Thyroid gland (tissue), 4 donors: ENCODE results near the gene MTCH1. TPM values are rescaled to one million over a fixed set of nuclear protein-coding genes. Genes with fewer than 3 reads are reported as not detected.

Experiments used
- DNase-seq, 2 donors: peaks; one replicate each; pipeline ENCODE4 v3.0.0-alpha.2; 2019
- H3K27ac ChIP-seq, 3 donors: fragments of 200-600 bp; sonication (generic); 1 replicate in 2 of 3; 2 replicates in 1 of 3; pipeline ENCODE4 v1.5.1; 2016 to 2019; ENCODE audit warnings: mild to moderate bottlenecking in 1 of 3, moderate library complexity in 1 of 3
- H3K27me3 ChIP-seq: fragments of 200-600 bp; sonication (generic); one replicate; pipeline ENCODE4 v1.5.1; 2019
- H3K36me3 ChIP-seq, 2 donors: fragments of 200-600 bp; sonication (generic); one replicate each; pipeline ENCODE4 v1.5.1; 2016 to 2019
- H3K4me1 ChIP-seq, 2 donors: fragments of 200-600 bp; sonication (generic); one replicate each; pipeline ENCODE4 v1.5.1; 2017 to 2019
- H3K4me3 ChIP-seq, 3 donors: fragments of 200-600 bp; sonication (generic); replicated peaks in 1 of 3; 1 replicate in 2 of 3; 2 replicates in 1 of 3; pipeline ENCODE4 v1.5.1; 2016; ENCODE audit warnings: mild to moderate bottlenecking in 1 of 3
- H3K9me3 ChIP-seq: fragments of 200-600 bp; sonication (generic); one replicate; pipeline ENCODE4 v1.5.1; 2017
- CTCF ChIP-seq, 6 experiments: fragments of 200-600 bp in 3 of 6; fragments of 450-650 bp in 3 of 6; sonication (generic) in 3 of 6; IDR thresholded peaks; one replicate each; pipeline ENCODE4 v1.5.1; 2016 to 2019; ENCODE audit warnings: antibody characterized with exemption in 6 of 6, mild to moderate bottlenecking in 2 of 6, inconsistent platforms in 1 of 6, moderate library complexity in 1 of 6
- POLR2A ChIP-seq, 2 donors: fragments of 450-650 bp; IDR thresholded peaks; one replicate each; pipeline ENCODE4 v1.6.1; 2017; ENCODE audit warnings: antibody characterized with exemption in 2 of 2, mild to moderate bottlenecking in 2 of 2, moderate library complexity in 1 of 2
- WGBS, 2 donors: methylation state at CpG; one replicate each; pipeline ENCODE4 v1.1.5; 2017; 5-methylcytosine and 5-hydroxymethylcytosine counted together
- intact Hi-C: fragments of 100-400 bp; cut with DNase I; formaldehyde crosslinking; loops from one replicate; pipeline ENCODE4 v1.15.1; 2023
- total RNA-seq, 4 donors: library from RNA; depleted of rRNA; stranded (reverse); fragments of >200 nt; gene quantifications; one replicate each; pipeline ENCODE4 v1.2.3, GENCODE V29; 2016

The MTCH1 gene
- total RNA-seq, 4 donors from 2014 or later, result 571 to 1,096 (median 866) TPM

GRCh38 chr6:36963451-36964290 lies 22.3 kb downstream of the MTCH1 start:
- DNase-seq, result peak; percentile 97 to 99
- Histone ChIP-seq H3K27me3 (no peaks in the 10 kb centered on the region), H3K4me1 (peaks cover 21 to 33% of the 10 kb centered on the region in 2 donors), H3K27ac (peak overlapping the region; percentile 52 to 75 (median 53)), H3K9me3 (no peaks in the 10 kb centered on the region), H3K4me3 (no peak overlapping the region), H3K36me3 (peaks cover 17 to 18% of the 10 kb centered on the region in 2 donors)
- intact Hi-C loops, result no loop called here
- 31 to 57% methylated on average over 9 of the region's 11 CpGs for WGBS, 2 donors
- TF ChIP-seq CTCF (IDR thresholded peaks at IDR 0.05) (no peak), POLR2A (IDR thresholded peaks at IDR 0.05) (no peak)

GRCh38 chr6:36962874-36963273 lies 23.1 kb downstream of the MTCH1 start:
- intact Hi-C loops, result no loop called here
- Histone ChIP-seq H3K36me3 (peaks cover 9 to 10% of the 10 kb centered on the region in 2 donors), H3K4me1 (peaks cover 21 to 33% of the 10 kb centered on the region in 2 donors), H3K27me3 (no peaks in the 10 kb centered on the region), H3K4me3 (no peak overlapping the region), H3K27ac (peak overlapping the region in 1 of 3 donors; percentile 75), H3K9me3 (no peaks in the 10 kb centered on the region)
- no peak for TF ChIP-seq POLR2A (IDR thresholded peaks at IDR 0.05)
- TF ChIP-seq CTCF (IDR thresholded peaks at IDR 0.05), result no peak
- WGBS, 2 donors, result 75 to 83% methylated on average over 12 of the region's 12 CpGs
- DNase-seq, result peak in 1 of 2 donors; percentile 43

GRCh38 chr6:36961441-36962435 lies 24.3 kb downstream of the MTCH1 start:
- Histone ChIP-seq H3K36me3 (no peaks in the 10 kb centered on the region), H3K4me1 (peaks cover 21 to 33% of the 10 kb centered on the region in 2 donors), H3K9me3 (no peaks in the 10 kb centered on the region), H3K27ac (no peak overlapping the region), H3K4me3 (no peak overlapping the region), H3K27me3 (no peaks in the 10 kb centered on the region)
- no peak for DNase-seq
- whole genome bisulfite sequencing, 2 donors, result 66 to 76% methylated on average over 38 to 40 of the region's 40 CpGs
- intact Hi-C loops, result no loop called here
- TF ChIP-seq CTCF (IDR thresholded peaks at IDR 0.05) (no peak), POLR2A (IDR thresholded peaks at IDR 0.05) (no peak)

GRCh38 chr6:36959555-36960250 lies 26.3 kb downstream of the MTCH1 start:
- Histone ChIP-seq H3K36me3 (no peaks in the 10 kb centered on the region), H3K4me1 (peaks cover 16 to 26% of the 10 kb centered on the region in 2 donors), H3K4me3 (no peak overlapping the region), H3K9me3 (no peaks in the 10 kb centered on the region), H3K27me3 (no peaks in the 10 kb centered on the region), H3K27ac (peak overlapping the region in 1 of 3 donors; percentile 7)
- 95% methylated on average over 16 to 17 of the region's 17 CpGs for WGBS, 2 donors
- intact Hi-C loops, result no loop called here
- DNase-seq, result no peak
- TF ChIP-seq CTCF (IDR thresholded peaks at IDR 0.05) (no peak), POLR2A (IDR thresholded peaks at IDR 0.05) (no peak)
